Uterus (tissue), 2 donors: Measurements from ENCODE around the gene SPATA22.

Experiments used
- CTCF ChIP-seq, 4 experiments: fragments of 200-600 bp in 2 of 4; fragments of 450-650 bp in 2 of 4; sonication (generic) in 2 of 4; IDR thresholded peaks; one replicate each; pipeline ENCODE4 v1.5.1; 2016 to 2019; ENCODE audit warnings: antibody characterized with exemption in 4 of 4, mild to moderate bottlenecking in 2 of 4, moderate library complexity in 1 of 4
- POLR2A ChIP-seq, 2 donors: fragments of 450-650 bp; IDR thresholded peaks; one replicate each; pipeline ENCODE4 v1.6.1; 2016; ENCODE audit warnings: antibody characterized with exemption in 2 of 2, mild to moderate bottlenecking in 1 of 2, moderate library complexity in 1 of 2

- TF ChIP-seq POLR2A (IDR thresholded peaks at IDR 0.05) (no peak), CTCF (IDR thresholded peaks at IDR 0.05) (no peak)
These were observed 40.4 kb upstream of the SPATA22 start for GRCh38 chr17:3511852-3512504.
